HG03025 (cell line): ENCODE measurements around the gene EMP1.
A peak's percentile ranks its signal among the peaks of the same experiment; 100 is the strongest.

ENCODE experiments used
- ATAC-seq: cut with Tn5 transposase; IDR thresholded peaks from one replicate; pipeline ENCODE4 v1.9.1; 2021; ENCODE audit warnings: mild to moderate bottlenecking, moderate library complexity; ENCODE audit not compliant: unreplicated experiment, low FRiP score

Gene EMP1

DNA sequence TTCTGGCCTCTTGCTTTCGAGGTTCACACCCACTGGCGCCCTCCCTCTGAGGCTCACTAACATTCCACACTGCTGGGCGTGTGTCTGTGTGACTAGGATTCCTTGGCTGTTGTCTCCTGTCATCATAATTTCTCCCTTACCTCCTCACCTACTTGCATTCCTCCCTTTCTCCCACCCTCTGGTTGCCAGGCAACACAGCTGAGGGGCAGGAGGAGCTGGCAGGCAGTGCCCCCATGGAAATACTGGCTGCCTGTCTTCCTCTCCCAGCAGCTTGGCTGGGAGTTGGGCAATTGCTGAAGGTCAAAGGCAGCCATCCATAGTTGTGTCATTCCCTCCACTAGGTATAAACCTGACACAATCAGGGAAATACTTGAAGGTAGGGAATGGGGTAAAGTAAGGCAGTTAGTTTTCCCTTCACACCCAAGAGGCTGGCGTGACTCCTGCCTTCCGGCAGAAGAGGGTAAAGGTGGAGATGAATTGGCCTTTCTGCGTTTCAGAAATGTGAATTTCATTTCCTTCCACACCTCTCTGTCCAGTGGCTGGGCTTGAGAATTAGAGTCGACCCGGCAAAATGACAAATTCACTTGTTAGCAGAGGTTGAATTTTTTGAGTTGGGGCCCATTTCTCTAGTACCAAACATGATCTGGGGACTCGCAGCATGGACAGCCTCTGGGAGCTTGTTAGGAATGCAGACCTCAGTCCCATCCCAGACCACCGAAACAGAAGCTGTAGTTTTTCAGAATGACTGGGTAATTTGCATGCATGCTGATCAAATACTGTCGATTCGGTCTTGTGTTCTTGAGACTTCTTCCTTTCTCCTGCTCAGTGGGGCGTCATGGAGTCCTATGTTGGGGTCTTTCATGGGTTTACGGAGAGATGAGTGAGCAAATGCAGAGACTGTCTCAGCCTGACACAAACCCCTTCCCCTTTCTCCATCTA is 24.3 kb upstream of the EMP1 start:
- no peak for ATAC-seq

DNA sequence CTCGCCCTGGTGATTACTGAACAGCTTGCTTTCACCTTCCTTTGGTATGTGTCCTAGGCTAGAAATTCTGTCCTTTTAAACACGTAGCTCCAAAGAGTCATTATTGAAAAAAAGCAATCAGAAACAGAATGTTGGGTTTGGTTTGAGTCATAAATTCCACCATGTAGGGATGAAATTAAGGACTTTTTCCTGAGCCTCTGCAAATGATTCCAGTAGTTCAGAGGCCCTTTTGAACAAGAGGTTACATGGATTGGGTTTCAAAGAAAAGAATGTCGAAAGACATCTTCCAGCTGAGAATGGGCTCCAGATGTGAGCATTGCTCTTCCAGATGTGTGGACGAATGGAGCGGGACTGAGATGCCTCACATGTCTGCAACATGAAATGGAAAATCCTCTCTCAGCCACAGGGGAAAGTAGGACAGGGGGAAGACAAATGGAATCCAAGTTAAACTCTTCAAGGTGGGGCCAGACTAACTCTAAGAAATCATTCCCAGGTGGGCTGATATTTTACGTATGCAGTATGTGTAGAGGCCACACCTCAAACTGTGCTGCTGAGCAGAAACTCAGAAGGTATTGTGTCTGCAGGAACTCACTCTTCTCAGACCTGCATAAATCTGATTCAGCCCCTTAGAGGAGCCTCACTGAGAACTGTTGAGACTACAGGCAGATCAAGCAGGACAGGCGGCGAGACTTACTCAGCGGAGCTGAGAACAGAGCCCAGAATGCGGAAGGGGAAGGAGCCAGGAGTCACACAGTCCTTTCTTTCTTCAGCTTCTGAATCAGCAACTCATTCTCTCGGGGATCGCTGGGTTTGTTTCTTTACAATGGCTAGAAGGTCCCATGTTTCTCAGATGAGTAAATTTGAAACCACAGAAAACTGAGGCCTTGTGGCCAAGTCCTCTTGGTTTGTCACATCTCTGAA is 23.3 kb upstream of the EMP1 start:
- ATAC-seq: peak; percentile 85

DNA sequence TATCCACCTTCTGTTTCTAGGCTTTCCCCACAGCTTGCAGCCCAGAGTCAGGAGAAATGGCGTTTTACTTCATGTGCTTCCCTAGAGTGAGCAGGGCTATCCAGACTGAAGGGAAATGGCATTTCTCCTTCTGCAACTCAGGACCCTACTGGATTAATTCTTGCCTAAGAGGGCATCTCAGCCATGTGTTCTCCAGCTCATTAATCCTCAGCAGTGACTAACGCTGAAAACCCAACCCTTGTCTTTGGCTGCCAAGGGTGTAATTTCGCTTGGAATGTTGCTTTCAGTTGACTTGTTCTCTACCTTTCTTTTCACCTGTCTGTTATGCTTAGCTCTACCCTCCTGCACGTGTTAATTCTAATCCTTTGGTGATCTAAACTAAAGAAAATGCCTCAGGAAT is 21.0 kb upstream of the EMP1 start:
- ATAC-seq: no peak

DNA sequence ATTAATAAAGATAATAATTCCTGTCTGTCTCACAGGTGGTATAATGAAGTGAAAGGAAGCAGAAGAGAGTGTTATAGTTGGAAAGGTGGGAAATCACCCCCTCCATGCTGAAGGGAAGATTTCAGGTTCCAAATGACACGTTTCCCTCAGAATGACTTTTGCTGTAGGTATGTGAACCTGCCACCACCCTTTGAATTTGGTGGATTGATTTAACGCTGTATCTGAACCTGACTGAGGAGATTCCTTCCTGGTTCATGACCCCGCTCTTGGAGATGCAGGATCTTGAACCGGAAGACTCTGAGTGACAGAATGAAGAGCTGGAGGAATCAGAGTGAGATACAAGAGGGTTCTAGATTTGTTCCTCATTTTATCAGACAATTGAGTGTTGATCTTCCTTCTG is 20.3 kb upstream of the EMP1 start:
- no peak for ATAC-seq

DNA sequence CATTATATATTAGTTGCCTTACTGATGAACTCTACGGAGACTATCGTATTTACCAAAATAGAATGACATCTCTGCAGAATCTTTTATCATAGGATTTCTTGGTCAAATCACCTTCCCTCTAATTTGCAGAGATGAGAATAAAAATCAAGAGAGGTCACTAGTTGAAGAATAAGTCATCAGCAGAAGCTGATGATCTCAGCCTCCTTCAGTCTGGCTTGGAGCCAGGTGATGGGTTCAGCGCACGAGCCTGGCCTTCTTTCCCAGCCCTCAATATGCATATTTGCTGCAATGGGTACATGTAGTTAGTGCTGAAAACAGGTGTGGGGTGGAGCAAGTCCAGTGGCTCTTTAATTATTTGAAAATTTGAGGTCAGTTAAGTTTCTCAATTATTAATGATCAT is 19.2 kb upstream of the EMP1 start:
- no peak for ATAC-seq

DNA sequence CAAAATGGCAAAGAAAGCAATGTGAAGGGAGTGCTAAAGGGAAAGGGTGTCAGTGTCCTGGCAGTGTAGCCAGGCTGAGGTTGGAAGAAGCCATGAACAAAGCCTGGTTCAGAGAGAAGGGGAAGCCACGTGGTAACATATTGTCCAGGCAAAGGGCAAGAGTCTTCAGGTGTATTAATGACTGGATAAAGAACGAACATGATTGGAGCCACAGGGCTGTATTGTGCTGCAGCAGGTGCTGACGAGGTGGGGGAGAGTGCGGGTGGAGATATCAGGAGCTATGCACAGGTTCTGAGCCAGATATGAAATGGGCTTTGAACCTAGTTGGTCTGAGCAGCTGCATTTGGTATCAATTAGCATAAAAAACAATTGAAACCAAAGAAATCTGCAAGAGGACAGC is 18.6 kb upstream of the EMP1 start:
- ATAC-seq: no peak

DNA sequence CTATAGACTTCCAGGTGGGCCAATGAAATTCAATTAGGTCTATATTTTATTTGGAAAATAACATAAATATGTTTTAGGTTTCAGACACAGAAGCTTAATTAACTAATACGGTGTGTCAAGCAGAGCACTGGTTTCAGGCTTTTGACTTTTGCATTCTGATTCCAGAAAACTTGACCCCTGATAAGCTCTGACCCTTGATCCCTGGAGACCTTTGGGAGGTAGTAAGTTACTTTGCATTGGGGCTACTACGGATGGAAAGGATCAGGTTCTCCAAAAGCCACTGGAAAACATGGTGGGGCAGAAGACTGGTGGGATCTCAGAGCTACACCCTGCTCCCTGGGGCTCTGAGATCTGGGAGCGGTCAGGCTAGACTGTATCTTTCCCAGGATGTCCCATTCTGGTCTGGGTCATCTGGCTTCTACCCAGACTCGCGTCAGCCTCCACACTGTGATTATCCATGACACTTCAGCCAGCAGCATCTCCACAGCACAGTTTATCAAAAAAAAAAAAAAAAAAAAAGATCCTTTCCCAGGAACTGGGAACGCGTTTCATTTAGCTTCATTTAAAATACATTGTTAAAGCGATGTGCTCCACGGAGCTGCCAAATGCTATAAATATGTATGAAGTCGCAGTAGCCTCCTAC is 17.8 kb upstream of the EMP1 start:
- no peak for ATAC-seq

DNA sequence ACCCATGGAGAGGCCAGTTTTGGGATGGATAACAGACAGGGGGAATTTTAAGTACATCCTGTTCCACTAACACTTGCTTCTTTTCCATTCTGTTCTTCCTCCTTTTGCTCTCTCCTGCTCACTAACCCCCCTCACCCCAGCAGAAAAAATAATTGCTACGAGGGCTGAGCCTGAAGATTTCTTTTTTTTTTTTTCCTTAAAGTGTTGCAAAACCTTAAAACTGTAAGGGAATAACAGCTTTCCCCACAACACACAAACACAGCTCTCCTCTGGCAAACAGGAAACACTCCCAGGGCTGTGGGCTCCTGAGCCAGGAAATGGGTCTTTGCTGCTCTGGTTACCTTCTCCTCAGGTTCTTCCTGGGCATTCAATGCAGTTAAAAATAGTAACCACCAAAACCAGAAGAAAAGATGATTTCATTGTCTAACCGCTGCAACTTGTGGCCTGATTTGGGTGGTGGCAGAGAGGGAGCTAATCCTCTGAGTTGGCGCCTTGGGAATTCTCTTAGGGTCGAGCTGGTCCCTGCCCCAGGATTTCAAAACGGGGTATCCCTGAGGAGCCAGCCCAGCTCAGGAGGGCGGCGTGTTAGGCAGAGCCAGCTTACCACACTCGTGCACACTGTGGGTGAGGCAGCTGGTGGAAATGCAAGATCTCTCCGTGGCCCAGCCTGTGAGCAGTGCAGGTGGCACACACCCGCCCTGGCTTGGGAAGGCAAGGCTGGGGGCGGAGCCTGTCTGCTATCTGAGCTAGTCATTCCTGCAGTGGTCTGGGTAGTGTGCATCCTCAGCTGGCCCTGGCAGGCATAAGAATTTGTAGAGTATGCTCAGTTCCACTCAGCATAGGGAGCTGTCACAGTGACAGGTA is 17.1 kb upstream of the EMP1 start:
- no peak for ATAC-seq

DNA sequence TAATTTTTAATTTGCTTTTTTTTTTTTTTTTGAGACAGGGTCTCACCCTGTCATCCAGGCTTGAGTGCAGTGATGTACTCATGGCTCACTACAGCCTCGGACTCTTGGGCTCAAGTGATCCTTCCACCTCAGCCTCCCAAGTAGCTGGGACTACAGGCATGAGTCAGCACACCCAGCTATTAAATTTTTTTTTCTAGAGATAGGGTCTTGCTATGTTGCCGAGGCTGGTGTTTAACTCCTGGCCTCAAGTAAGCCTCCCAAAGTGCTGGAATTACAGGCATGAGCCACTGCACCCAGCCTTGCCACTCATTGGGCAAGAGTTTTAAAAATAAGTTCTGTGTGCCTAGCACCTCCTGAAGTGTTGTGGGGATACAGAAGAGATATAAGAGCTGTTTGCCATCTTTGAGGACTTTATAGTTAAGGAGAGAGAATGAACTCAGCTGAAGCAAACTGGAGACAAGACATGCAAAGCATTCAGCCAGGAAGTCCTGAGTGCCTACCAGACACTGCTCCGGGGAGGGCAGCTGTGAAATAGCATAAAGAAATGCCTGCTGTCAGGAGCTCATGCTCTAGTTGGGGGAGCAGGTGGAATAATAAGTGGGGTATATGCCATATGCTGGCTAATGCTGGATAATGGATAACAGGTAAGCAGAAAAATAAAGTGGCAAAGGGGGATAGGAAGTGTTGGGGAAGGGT is 15.0 kb upstream of the EMP1 start:
- ATAC-seq: no peak

DNA sequence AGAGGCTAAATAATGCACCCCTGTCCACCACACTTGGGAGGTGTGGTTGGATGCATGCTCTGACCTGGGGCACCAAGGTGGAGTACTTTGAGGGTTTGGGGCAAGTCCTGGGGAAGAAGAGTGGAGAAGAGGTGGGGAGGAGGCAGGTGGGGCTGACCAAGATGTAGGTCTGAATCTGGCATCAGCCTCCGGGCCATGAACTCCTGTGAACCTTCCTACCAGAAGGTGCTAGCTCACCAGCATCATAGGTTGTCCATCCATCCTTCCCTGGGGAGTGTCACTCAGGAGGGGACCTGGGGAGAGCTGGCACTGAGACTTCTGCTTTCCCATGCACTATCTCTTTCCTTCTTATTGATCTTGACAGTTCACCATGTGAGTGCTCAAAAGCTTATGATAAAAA is 13.6 kb upstream of the EMP1 start:
- ATAC-seq: no peak

DNA sequence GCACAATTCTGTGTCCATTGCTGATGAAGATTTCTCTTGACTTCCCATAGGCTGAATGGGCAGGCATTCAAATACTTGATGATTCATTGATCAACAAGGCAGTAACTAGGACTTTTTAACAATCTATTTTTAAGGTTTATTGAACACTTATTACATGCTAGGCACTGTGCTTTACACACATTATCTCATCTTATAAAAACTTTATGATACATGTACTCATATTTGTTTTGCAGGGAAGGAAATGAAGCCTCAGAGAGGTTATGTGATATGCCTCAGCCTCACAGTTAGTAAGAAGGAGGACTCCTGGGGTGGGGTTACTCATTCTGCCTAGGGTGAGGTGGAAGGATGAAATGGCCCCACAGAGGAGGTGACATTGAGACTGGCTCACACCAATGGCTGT is 12.9 kb upstream of the EMP1 start:
- ATAC-seq: no peak

DNA sequence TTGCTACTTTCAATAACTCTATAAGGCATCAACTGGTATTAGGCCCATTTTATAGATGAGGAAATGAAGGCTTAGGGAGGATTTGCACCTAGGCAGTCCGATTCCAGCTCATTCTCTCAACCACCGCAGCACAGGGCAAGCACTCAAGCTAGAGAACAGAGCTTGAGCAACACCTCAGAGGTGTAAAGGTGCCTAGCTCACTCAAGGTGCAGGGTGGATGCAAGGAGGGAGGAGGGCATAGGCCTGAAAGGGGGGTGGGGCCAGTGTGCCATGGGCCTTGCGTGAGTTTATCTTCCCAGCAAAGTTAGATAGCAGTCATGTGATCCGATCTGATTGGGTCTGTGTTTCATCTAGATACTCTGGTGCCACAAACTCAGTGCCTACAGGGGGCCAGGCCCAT is 10.2 kb upstream of the EMP1 start:
- ATAC-seq: no peak

DNA sequence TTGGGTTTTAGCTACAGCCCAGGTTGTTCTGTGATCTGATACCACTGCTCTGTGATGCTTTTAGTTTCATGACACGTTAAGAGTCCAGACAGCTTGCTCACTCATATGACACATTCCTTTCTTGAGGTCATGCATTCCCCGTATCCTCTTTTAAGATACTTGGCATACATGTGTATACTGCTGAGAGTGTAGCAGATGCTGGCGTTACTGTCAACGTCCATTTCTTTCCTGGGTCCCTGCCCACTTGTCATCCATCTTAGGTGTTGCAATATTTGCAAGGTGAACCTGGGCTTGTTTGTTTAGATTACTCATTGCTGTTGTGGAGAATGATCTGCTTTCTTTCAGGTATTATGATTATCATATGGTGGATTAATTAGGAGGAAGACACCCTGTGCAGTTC is 9.1 kb upstream of the EMP1 start:
- no peak for ATAC-seq

DNA sequence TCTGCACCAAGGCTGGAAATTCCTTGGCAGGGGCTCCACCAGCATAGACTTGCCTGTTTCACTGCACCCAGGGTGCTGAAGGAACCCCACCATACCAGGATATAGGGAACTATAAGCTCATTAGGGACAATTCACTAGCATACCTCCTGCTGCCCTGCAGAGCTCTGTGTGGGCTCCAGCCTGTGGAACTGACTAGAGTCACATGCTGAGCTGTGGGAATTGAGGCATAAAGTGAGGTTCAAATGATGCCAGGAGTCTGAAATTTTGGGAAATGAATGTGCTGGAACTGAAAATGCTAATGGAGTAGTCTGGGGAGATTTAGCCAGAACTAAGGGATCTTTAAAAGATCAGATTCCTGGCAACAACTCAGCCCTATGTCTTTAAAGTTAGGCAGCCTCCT is 7.3 kb upstream of the EMP1 start:
- ATAC-seq: no peak

DNA sequence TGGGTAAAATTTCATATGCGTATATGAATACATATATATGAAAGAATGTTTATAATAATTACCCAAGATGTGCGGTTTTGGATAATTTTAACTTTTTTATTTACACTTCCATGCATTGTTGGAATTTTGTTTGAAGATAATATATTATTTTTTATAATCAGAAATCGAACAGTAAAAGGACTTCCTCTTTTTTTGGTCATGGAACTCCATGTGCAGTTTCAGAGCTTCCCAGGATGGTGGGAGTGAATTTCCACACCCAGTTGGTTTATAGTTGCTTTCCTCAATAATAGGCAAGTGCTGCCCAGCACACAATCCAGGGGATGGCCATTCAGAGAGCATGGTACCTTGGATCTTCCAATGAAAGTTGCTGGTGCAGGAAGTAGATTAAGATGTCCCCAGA is 6.3 kb upstream of the EMP1 start:
- ATAC-seq: no peak

DNA sequence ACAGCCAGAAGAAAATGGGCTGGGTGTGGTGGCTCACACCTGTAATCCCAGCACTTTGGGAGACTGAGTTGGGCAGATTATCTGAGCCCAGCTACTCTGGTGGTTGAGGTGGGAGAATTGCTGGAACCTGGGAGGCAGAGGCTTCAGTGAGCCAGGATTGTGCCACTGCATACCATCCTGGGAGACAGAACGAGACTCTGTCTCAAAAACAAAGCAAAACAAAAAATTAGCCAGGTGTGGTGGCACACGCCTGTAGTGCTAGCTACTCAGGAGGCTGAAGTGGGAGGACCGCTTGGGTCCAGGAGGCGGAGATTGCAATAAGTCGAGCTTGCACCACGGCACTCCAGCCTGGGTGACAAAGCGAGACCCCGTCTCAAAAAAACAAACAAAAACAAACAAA is 3.8 kb upstream of the EMP1 start:
- ATAC-seq: no peak

DNA sequence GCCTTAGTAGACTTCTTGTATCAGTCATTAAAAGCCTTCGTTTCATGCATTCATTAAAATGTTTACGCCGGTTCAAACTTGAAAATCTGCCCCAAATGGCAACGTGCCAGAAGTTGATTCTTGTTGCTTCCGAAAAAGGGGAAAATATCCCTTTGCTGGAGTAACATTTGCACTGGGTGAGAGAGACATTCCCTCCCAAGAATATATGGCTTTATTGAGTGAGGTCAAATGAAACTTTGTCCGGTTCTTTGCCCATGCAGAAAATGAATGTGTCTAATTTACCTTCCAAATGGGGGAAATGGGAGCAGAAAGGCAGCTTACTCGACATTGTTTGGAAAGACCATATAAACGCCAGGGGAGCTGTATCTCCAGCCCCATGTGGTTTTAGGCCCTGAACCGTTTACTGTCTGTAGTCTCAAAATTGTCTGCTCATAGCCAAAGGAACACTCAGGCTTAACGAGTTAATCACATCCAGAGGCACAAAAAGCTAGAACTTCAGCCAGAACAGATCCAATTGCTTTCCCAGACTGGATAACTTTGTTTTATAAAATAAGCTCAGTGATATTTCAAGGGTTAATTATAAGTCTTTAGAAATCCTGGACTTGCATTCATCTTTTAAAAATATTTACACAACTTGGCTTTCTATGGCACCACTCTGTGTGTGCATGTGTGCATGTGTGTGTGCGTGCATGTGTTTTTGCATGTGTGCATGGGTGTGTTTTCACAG is 2.9 kb upstream of the EMP1 start:
- ATAC-seq: no peak

DNA sequence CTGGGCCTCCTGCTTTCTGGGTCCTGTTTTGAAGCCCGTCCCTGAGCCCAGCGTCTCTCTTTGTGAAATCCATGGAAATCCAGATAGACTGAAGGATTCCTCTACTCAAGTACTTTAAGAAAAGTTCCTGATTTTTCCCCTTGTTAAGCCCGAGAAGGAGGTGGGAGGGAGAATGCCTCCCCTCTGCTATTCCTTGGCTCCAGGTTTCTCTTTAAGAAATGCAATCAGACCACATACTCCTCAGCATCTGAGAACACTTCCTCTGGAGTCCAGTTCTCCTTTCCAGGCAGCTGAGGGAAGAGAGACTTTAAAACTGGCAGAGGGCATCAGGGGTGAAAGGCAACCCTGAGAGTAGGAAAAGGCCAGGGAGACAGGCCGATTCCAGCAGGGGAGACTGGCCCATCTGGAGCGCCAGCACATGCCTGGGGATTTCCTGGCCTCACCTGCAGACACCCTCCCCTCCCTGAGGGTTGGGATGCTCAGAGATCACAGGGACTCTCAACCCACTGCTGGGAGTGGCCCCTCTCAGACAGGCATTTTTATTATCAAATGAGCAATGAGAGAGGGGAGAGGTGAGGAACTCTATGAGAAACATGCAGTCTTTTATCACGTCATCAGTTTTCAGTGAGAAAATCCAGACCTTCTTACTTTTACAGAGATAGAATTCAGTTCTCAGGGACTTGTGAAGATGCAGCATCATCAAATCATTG is 2.0 kb upstream of the EMP1 start:
- no peak for ATAC-seq
